Nucleus accumbens (tissue), 56 donors: Measurements from ENCODE around the gene DNAH14.
A peak's percentile ranks its signal among the peaks of the same experiment; 100 is the strongest.
"Not testable (repeated sequence)": the region's sequence is repeated elsewhere in the genome, so short reads cannot be mapped to it uniquely, and the experiment has no call there.

ENCODE experiments used
- DNase-seq, 56 donors: peaks; one replicate each; lab custom pipeline; 2025; lab: John Stamatoyannopoulos, UW

DNAH14 gene

GRCh38 chr1:224929335-224930237, at the start of gene DNAH14:
Gene DNAH14 (plus strand): TSS chr1:224929675. CDS start chr1:224952703, 23,028 bp downstream.
- peak in 11 of 56 donors; percentile 2 to 51 (median 12) for DNase-seq

GRCh38 chr1:224880593-224881307, 48.7 kb upstream of the DNAH14 start:
- DNase-seq, result no peak

GRCh38 chr1:224881308-224881692, 48.2 kb upstream of the DNAH14 start:
- not testable (repeated sequence) for DNase-seq

- no peak for DNase-seq
These were observed 47.7 kb upstream of the DNAH14 start for GRCh38 chr1:224881762-224882211.

GRCh38 chr1:224882264-224882663, 47.2 kb upstream of the DNAH14 start:
- DNase-seq, result no peak

GRCh38 chr1:224883091-224883490, 46.4 kb upstream of the DNAH14 start:
- DNase-seq, result no peak

- DNase-seq, result no peak
These were observed 45.1 kb upstream of the DNAH14 start for GRCh38 chr1:224884361-224884801.

- not testable (repeated sequence) for DNase-seq
These were observed 44.1 kb upstream of the DNAH14 start for GRCh38 chr1:224885376-224885775.

- no peak for DNase-seq
These were observed 34.6 kb upstream of the DNAH14 start for GRCh38 chr1:224894915-224895314.

- DNase-seq, result no peak
These were observed 33.2 kb upstream of the DNAH14 start for GRCh38 chr1:224896130-224896781.

GRCh38 chr1:224897529-224898327, 31.7 kb upstream of the DNAH14 start:
- DNase-seq, result no peak

- no peak for DNase-seq
These were observed 30.5 kb upstream of the DNAH14 start for GRCh38 chr1:224898937-224899336.

- DNase-seq, result no peak
These were observed 29.3 kb upstream of the DNAH14 start for GRCh38 chr1:224900062-224900630.

GRCh38 chr1:224901087-224901810, 28.2 kb upstream of the DNAH14 start:
- DNase-seq, result no peak

- DNase-seq, result no peak
These were observed 25.5 kb upstream of the DNAH14 start for GRCh38 chr1:224903955-224904354.

- no peak for DNase-seq
These were observed 23.1 kb upstream of the DNAH14 start for GRCh38 chr1:224906340-224906739.

- DNase-seq, result no peak
These were observed 18.3 kb upstream of the DNAH14 start for GRCh38 chr1:224911217-224911616.

GRCh38 chr1:224914292-224914900, 15.1 kb upstream of the DNAH14 start:
- no peak for DNase-seq

- no peak for DNase-seq
These were observed 10.0 kb upstream of the DNAH14 start for GRCh38 chr1:224919508-224919907.
